HEK293 (cell line): Measurements from ENCODE around the gene HCCS.
"Not testable (repeated sequence)": the region's sequence is repeated elsewhere in the genome, so short reads cannot be mapped to it uniquely, and the experiment has no call there.

ENCODE experiments used
- CTCF ChIA-PET: fragments of 350-600 bp; formaldehyde crosslinking; extraction: SDS; loops from one replicate; lab custom pipeline; 2021; ENCODE audit warnings: antibody characterized with exemption; lab: Yijun Ruan, JAX
- POLR2A ChIA-PET: fragments of 300-600 bp; formaldehyde crosslinking; extraction: SDS; loops from one replicate; lab custom pipeline; 2020; ENCODE audit warnings: antibody characterized with exemption, inconsistent platforms; lab: Yijun Ruan, JAX
- H3K27ac ChIP-seq: fragments of 200-500 bp; sonication (Bioruptor generic); 2 replicates; pipeline ENCODE4 v1.5.1; 2014; ENCODE audit warnings: low read depth, low read length, control low read depth, inconsistent platforms; ENCODE audit errors: extremely low read depth
- H3K36me3 ChIP-seq, 2 experiments: fragments of 200-500 bp in 1 of 2; sonication (Bioruptor generic) in 1 of 2; 1 replicate in 1 of 2; 2 replicates in 1 of 2; pipeline ENCODE4 v1.5.1; 2014 to 2017; ENCODE audit warnings: inconsistent platforms in 2 of 2, low read length in 2 of 2; ENCODE audit not compliant: control insufficient read depth in 2 of 2, insufficient read depth in 1 of 2
- H3K4me1 ChIP-seq: fragments of 200-500 bp; sonication (Bioruptor generic); 2 replicates; pipeline ENCODE4 v1.5.1; 2014; ENCODE audit warnings: mild to moderate bottlenecking, low read length, inconsistent platforms; ENCODE audit not compliant: control insufficient read depth, insufficient read depth
- H3K4me3 ChIP-seq: 2 replicates; pipeline ENCODE4 v1.5.1; 2011; ENCODE audit warnings: low read depth, mild to moderate bottlenecking, control low read depth, low read length, moderate library complexity
- H3K9me3 ChIP-seq: fragments of 200-500 bp; sonication (Bioruptor generic); 2 replicates; pipeline ENCODE4 v1.5.1; 2014; ENCODE audit warnings: low read depth, low read length, inconsistent platforms; ENCODE audit not compliant: control insufficient read depth, insufficient read depth
- BCL11A ChIP-seq: fragments of 450-650 bp; formaldehyde crosslinking; IDR thresholded peaks from 2 replicates; pipeline ENCODE4 v1.5.1; 2016; ENCODE audit warnings: low read depth, missing biosample characterization, missing genetic modification characterization
- KLF1 ChIP-seq: fragments of 450-650 bp; formaldehyde crosslinking; IDR thresholded peaks from 2 replicates; pipeline ENCODE4 v1.5.1; 2016; ENCODE audit warnings: missing biosample characterization, missing genetic modification characterization
- SCRT1 ChIP-seq: fragments of 450-650 bp; formaldehyde crosslinking; IDR thresholded peaks from 2 replicates; pipeline ENCODE4 v1.5.1; 2016; ENCODE audit warnings: missing biosample characterization, missing genetic modification characterization, borderline replicate concordance
- ZBTB17 ChIP-seq: fragments of 450-650 bp; formaldehyde crosslinking; IDR thresholded peaks from 2 replicates; pipeline ENCODE4 v1.5.1; 2016; ENCODE audit warnings: missing biosample characterization, missing genetic modification characterization
- ZEB2 ChIP-seq: fragments of 450-650 bp; formaldehyde crosslinking; IDR thresholded peaks from 2 replicates; pipeline ENCODE4 v1.5.1; 2016; ENCODE audit warnings: missing biosample characterization, missing genetic modification characterization
- ZFP37 ChIP-seq: fragments of 450-650 bp; formaldehyde crosslinking; IDR thresholded peaks from 2 replicates; pipeline ENCODE4 v1.5.1; 2016; ENCODE audit warnings: missing biosample characterization, missing genetic modification characterization
- ZNF132 ChIP-seq: fragments of 450-650 bp; formaldehyde crosslinking; IDR thresholded peaks from 2 replicates; pipeline ENCODE4 v1.5.1; 2017; ENCODE audit warnings: missing biosample characterization, missing genetic modification characterization, borderline replicate concordance
- ZNF580 ChIP-seq: fragments of 450-650 bp; formaldehyde crosslinking; IDR thresholded peaks from 2 replicates; pipeline ENCODE4 v1.5.1; 2016; ENCODE audit warnings: missing biosample characterization, missing genetic modification characterization
- ZNF596 ChIP-seq: fragments of 450-650 bp; IDR thresholded peaks from 2 replicates; pipeline ENCODE4 v1.5.0; 2018; ENCODE audit warnings: missing biosample characterization, mild to moderate bottlenecking, missing genetic modification characterization, moderate library complexity
- ZNF645 ChIP-seq: fragments of 450-650 bp; formaldehyde crosslinking; IDR thresholded peaks from 2 replicates; pipeline ENCODE4; 2016; ENCODE audit warnings: missing biosample characterization, missing genetic modification characterization
- ZSCAN16 ChIP-seq: fragments of 450-650 bp; formaldehyde crosslinking; IDR thresholded peaks from 2 replicates; pipeline ENCODE4 v1.5.1; 2016; ENCODE audit warnings: missing biosample characterization, missing genetic modification characterization
- TF ChIP-seq, protein P1 (sequence below): fragments of 450-650 bp; formaldehyde crosslinking; IDR thresholded peaks from 2 replicates; pipeline ENCODE4 v1.5.1; 2017; ENCODE audit warnings: missing biosample characterization, missing genetic modification characterization
- TF ChIP-seq, protein P2 (sequence below): fragments of 450-650 bp; formaldehyde crosslinking; IDR thresholded peaks from 2 replicates; pipeline ENCODE4 v1.5.0; 2017; ENCODE audit warnings: missing biosample characterization, missing genetic modification characterization, borderline replicate concordance
- TF ChIP-seq, protein P3 (sequence below): fragments of 450-650 bp; formaldehyde crosslinking; IDR thresholded peaks from 2 replicates; pipeline ENCODE4 v1.5.1; 2016; ENCODE audit warnings: missing biosample characterization, missing genetic modification characterization

Gene HCCS

DNA sequence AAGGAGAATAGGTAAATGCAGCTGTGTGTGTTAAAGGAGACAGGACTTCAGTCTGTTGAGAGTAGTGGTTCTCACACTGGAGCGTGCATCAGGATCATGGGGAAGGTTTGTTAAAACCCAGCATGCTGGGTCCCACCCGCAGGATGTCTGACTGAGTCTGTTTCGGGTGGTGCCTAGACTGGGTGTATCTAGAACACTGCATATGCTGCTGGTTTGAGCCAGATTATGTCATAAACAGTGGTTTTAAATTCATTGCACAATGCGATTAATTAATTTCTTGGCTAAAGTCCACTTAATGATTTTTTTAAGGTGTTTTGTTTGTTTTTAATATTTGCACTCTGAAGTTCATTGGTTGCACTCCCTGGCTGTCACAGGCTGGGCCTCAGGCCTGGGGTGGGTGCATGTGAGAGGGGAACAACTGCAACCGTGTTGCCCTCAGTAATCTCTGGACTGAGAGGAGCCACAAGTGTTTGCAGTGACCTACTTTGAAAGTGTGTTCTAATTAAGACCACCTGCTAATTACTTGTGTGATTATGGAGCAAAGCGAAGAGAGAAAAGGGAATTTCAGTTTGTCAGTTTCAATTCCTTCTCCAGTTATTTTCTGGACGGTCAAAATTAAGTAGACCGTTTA lies 8.3 kb downstream of the HCCS start:
- TF ChIP-seq SCRT1 (tag by site-specific recombination) (no peak), ZEB2 (tag by site-specific recombination) (no peak), ZBTB17 (tag by site-specific recombination) (no peak), BCL11A (tag by site-specific recombination) (no peak), KLF1 (tag by site-specific recombination) (no peak), ZNF596 (tag by site-specific recombination) (no peak), ZNF645 (tag by site-specific recombination) (no peak), ZNF580 (no peak), ZFP37 (tag by site-specific recombination) (no peak), ZNF132 (tag by site-specific recombination) (no peak), ZSCAN16 (no peak)
- TF ChIP-seq, protein P1, sequence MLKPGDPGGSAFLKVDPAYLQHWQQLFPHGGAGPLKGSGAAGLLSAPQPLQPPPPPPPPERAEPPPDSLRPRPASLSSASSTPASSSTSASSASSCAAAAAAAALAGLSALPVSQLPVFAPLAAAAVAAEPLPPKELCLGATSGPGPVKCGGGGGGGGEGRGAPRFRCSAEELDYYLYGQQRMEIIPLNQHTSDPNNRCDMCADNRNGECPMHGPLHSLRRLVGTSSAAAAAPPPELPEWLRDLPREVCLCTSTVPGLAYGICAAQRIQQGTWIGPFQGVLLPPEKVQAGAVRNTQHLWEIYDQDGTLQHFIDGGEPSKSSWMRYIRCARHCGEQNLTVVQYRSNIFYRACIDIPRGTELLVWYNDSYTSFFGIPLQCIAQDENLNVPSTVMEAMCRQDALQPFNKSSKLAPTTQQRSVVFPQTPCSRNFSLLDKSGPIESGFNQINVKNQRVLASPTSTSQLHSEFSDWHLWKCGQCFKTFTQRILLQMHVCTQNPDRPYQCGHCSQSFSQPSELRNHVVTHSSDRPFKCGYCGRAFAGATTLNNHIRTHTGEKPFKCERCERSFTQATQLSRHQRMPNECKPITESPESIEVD = no peak
- TF ChIP-seq, protein P2, sequence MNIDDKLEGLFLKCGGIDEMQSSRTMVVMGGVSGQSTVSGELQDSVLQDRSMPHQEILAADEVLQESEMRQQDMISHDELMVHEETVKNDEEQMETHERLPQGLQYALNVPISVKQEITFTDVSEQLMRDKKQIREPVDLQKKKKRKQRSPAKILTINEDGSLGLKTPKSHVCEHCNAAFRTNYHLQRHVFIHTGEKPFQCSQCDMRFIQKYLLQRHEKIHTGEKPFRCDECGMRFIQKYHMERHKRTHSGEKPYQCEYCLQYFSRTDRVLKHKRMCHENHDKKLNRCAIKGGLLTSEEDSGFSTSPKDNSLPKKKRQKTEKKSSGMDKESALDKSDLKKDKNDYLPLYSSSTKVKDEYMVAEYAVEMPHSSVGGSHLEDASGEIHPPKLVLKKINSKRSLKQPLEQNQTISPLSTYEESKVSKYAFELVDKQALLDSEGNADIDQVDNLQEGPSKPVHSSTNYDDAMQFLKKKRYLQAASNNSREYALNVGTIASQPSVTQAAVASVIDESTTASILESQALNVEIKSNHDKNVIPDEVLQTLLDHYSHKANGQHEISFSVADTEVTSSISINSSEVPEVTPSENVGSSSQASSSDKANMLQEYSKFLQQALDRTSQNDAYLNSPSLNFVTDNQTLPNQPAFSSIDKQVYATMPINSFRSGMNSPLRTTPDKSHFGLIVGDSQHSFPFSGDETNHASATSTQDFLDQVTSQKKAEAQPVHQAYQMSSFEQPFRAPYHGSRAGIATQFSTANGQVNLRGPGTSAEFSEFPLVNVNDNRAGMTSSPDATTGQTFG = no peak
- TF ChIP-seq, protein P3, sequence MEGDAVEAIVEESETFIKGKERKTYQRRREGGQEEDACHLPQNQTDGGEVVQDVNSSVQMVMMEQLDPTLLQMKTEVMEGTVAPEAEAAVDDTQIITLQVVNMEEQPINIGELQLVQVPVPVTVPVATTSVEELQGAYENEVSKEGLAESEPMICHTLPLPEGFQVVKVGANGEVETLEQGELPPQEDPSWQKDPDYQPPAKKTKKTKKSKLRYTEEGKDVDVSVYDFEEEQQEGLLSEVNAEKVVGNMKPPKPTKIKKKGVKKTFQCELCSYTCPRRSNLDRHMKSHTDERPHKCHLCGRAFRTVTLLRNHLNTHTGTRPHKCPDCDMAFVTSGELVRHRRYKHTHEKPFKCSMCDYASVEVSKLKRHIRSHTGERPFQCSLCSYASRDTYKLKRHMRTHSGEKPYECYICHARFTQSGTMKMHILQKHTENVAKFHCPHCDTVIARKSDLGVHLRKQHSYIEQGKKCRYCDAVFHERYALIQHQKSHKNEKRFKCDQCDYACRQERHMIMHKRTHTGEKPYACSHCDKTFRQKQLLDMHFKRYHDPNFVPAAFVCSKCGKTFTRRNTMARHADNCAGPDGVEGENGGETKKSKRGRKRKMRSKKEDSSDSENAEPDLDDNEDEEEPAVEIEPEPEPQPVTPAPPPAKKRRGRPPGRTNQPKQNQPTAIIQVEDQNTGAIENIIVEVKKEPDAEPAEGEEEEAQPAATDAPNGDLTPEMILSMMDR = no peak
- no peak overlapping the region for H3K4me3 ChIP-seq
- H3K27ac ChIP-seq = no peak overlapping the region
- no peaks in the 10 kb centered on the region for H3K9me3 ChIP-seq
- ChIA-PET CTCF (no interaction called here), POLR2A (no interaction called here)
- no peaks in the 10 kb centered on the region for H3K4me1 ChIP-seq
- H3K36me3 ChIP-seq = peaks cover 0 to 81% of the 10 kb centered on the region in 2 experiments; a peak in 2 of 3 replicates

DNA sequence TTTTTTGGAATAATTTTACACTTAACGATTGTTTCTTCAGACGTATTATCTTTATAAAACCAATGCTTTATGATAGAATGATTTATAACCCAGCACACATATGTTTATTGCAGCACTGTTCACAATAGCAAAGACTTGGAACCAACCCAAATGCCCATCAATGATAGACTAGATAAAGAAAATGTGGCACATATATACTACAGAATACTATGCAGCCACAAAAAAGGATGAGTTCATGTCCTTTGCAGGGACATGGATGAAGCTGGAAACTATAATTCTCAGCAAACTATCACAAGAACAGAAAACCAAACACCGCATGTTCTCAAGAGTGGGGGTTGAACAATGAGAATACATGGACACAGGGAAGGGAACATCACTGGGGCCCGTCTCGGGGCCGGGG lies 12.0 kb downstream of the HCCS start:
- H3K9me3 ChIP-seq, H3K4me3 ChIP-seq, H3K4me1 ChIP-seq, H3K27ac ChIP-seq, POLR2A ChIA-PET: not testable (repeated sequence)
- peaks cover 0 to 45% of the 10 kb centered on the region in 2 experiments; a peak in 1 of 3 replicates for H3K36me3 ChIP-seq
- CTCF ChIA-PET = interaction anchor here (0.6 kb wide), 1 partner anchor 79 kb away, joined by 4 read pairs; no protein-coding TSS in a partner anchor
